DMS153 (cell line): Measurements from ENCODE around the gene MEIOSIN.
"Not testable (repeated sequence)": the region's sequence is repeated elsewhere in the genome, so short reads cannot be mapped to it uniquely, and the experiment has no call there.

Source experiments
- DNase-seq: peaks from one replicate; lab custom pipeline; 2025; lab: John Stamatoyannopoulos, UW

Gene MEIOSIN

GRCh38 chr19:45717983-45718650 is 15.1 kb upstream of the MEIOSIN start:
- no peak for DNase-seq

DNA sequence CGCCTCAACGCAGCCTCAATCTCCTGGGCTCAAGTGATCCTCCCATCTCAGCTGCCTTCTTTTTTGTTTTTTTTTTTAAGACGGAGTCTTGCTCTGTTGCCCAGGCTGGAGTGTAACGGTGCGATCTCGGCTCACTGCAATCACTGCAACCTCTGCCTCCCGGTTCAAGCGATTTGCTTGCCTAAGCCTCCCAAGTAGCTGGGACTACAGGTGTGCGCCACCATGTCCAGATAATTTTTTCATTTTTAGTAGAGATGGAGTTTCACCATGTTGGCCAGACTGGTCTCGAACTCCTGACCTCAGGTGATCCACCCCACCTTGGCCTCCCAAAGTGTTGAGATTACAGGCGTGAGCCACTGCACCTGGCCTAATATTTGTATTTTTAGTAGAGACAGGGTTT is 13.2 kb upstream of the MEIOSIN start:
- not testable (repeated sequence) for DNase-seq

- not testable (repeated sequence) for DNase-seq
These were observed 4.6 kb upstream of the MEIOSIN start for GRCh38 chr19:45728683-45729082.

DNA sequence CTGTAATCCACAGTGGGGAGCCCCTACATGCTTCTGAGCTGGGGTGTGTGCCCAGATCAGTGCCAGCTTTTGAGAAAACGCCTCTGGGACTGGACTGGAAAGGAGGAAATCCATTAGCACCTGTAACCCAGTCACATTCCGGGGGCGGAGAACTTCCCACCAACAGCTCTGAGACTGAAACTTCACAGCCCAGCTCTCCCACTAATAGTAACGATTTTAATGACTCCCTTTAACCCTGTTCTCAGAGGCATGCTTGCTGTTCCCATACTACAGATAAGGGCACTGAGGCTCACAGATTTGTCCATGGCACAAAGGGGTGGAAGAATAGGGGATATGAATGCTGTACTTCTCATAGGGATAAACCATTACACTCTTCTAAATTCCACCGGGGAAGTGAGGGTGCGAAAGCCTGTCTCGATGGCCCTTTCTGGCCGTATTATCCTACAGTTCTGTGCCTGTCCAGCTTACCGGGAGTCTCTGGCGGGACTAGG is 3.4 kb upstream of the MEIOSIN start:
- no peak for DNase-seq

DNA sequence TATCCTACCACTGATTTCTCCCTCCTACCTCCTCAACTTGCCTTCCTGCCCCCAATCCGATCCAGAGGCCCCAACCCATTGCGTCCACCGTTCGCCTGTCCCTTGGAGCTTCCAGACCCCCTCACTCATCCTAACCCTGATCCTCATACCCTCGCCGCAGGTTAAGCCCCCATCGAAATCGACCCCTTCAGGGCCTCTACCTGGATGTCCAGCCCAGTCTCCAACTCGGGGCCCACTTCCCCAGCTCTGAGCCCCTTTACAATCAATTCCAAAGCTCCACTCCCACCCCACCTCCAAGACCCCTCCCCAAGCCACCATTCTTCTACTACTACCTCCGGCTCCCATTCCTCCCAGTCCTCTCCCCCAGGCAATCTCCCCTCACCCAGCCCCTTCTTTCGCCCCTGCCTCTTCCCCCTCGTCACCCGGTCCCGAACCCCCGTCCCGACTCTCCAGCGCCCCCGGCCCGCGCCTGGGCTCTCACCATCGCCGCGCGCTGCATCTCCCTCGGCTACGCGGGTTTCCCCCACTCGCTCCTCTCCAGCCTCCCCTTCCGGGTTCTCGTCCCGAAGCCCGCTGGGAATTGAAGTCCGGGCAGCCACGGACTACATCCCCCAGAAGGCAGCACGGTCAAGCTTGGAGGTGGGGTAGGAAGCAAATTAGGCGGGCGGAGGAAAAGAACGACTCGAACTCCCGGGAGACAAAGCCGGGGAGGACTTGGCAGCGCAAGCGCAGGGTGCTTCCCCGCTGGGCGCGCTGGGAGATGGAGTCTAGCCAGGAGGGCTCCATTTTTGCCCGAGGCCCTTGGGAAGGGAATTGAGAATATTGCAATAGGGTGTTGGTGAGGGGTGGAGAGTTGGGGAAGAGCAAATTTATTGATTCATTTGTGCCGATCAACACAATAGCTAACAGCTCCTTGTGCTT is 2.6 kb upstream of the MEIOSIN start, which contains the start of gene FBXO46:
TSS of gene FBXO46 (minus strand) at position 529 of the 921 bp plus-strand sequence. CDS start 17,401 bp downstream, outside the sequence.
- peak; percentile 99 for DNase-seq

DNA sequence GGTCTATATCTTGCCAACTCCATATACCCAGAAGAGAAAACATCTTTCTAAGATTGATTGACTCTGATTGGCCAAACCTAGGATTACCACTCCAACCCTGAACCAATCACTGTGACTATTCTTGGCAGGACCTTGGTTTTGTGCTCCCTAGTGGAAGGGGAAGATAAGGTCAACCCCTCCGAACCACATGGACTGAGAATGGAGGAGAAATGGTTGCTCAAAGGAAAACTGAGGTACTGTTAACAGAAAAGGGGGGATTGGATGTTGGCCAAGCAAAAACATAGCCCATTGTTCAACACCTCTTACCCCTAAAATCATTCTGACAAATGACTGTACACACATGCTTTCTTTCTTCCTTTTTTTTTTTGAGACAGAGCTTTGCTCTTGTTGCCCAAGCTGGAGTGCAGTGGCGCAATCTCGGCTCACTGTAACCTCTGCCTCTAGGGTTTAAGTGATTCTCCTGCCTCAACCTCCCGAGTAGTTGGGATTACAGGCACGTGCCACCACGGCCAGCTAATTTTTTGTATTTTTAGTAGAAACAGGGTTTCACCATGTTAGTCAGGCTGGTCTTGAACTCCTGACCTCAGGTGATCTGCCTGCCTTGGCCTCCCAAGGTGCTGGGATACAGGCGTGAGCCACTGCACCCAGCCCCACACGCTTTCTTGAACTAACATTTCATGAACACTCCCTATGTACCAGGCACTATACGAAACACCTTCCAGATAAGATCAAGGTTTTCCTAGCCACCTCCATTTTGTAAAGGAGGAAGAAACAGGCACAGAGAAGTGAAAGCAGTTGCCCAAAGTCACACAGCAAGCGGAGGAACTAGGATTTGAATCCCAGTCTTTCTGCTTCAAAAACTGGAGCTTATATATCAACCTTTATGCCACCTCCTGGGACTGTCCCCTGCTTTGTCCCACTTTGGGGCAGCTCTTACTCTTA is 6.5 kb downstream of the MEIOSIN start:
- no peak for DNase-seq

DNA sequence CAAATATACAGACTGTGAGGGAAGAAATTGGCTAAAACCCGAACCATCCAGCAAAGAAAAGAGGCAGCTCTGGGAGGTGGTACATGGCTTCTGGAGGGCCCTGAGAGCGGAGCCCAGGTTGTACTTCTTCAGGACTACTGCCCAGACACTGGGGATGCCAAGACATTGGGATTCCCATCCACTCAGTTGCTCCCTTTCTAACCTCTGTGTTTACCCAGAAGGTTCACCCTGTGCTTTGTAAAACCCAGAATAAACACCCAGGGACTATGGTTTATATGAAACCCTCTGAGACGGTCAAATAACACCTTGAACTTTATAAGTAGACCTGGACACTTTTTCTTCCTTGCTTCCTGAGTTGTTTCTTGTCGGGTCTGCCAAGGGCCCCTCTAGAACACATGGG is 9.7 kb downstream of the MEIOSIN start:
- DNase-seq, result no peak

- DNase-seq, result no peak
These were observed 12.4 kb downstream of the MEIOSIN start for GRCh38 chr19:45745606-45746005.

DNA sequence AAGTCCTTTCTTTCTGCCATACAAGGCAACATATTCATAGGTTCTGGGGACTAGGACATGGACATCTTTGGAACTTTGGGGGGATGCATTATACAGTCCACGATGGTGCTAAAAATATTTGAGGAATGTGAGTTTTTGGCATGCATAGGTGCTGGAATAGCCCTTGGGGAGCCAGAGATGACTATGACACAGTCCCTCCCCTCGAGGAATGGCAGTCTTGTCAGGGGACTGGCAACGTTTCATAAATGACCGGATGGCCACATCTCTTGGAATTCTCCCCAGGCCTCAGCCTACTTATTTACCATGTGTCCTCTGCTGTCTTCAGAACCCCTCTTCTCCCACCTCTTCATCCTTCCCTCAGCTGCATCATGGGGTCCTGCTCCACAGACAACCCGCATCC is 13.6 kb downstream of the MEIOSIN start:
- no peak for DNase-seq

DNA sequence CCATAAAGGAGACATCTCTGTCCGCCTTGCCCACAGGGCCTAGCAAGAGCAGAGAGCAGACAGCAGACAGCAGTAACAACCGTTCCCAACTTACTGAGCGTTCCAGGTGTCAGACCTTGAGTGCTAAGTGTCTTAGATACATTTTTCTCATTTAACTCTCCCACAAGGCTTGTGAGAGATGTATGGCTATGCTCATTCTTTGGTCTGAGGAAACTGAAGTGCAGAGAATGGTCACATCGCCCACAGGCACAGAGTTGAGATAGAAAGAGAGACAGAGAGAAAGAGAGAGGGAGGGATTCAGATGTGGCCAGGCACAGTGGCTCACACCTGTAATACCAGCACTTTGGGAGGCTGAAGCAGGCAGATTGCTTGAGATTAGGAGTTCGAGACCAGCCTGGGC is 14.3 kb downstream of the MEIOSIN start:
- DNase-seq, result no peak

DNA sequence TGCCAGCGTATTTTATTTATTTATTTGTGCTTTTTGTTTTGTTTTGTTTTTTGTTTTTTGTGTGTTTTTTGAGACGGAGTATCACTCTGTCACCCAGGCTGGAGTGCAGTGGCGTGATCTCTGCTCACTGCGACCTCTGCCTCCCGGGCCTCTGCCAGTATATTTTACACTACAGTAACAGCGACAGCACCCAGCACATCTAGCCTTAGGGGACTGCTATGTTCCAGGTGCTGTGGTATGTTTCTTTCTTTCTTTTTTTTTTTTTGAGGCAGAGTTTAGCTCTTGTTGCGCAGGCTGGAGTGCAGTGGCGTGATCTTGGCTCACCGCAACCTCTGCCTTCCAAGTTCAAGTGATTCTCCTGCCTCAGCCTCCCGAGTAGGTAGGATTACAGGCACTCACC is 18.2 kb downstream of the MEIOSIN start:
- not testable (repeated sequence) for DNase-seq

- DNase-seq, result no peak
These were observed 19.4 kb downstream of the MEIOSIN start for GRCh38 chr19:45752639-45753038.

DNA sequence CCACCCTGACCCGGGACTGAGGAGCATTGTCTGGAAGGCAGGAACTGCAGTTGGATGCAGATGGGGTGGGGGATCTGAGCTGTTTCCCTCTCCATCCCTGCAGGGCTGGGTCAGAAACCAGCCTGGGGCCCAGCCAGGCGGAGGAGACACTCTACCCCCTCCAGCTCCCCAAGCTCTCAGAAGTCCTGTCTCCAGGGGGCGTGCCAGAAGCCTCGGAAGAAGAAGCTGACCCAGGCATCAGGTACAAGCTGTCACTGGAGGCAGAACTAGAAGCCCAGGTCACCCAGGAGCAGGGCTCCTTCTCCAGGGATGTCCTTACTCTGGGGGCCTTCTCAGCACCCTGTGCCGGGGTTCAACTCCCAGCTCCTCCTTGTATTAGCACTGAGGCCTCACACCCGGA is 20.3 kb downstream of the MEIOSIN start:
- no peak for DNase-seq

DNA sequence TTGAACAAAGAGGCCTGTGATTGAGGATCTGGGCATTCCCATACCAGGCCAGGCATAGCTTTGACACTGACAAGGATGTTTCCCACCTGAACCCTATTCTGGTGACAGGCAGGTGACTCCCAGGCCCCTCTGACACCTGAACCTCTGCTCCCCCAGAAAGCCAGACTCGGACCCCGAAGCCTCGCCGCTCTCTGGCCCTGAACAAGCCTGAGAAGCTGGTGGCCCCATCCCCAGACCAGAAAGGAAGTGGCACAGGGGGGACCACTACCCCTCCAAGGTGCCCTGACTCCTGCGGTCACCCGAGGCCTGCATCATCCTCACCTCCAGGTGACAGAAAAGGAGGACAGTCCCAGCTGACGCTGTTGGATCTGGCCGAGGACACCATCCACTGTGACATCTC is 21.1 kb downstream of the MEIOSIN start:
- no peak for DNase-seq

- no peak for DNase-seq
These were observed 24.5 kb downstream of the MEIOSIN start for GRCh38 chr19:45757695-45758094.

DNA sequence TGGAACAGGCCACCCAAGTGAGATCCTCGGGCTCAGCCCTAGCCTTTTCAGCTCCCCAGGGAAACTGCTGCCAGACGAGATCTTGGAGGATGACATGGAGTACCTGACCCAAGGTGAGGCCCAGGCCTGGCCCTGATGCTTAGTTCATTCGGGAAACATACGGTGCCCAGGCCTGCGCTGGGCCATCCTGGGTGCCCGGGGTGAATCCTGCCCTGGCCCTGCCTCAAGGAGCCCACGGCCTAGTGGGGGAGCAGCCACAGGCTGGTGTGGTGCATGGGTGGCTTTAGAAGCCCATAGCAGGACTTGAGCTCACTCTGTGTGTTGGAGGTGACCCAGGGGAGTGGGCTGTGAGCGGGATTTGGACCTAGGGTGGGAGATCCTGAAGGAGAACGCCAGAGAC is 25.7 kb downstream of the MEIOSIN start:
- DNase-seq, result no peak

DNA sequence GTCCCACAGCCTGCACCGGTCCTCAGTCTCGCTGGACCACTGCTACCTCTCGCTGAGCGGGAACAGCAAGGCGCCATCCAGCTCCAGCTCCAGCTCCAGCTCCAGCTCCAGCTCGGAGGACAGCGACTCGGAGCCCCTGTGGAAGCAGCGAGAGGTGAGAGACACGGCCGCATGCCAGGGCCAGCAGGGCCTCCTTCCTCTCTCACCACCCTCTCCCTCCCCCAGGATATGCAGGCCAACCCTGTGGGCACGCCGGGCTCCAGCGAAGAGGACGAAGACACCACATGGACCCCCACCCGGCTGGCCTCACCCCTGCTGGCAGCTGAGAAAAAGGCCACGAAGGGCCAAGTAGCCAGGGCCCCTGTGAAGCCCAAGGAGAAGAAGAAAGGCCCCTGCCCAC is 28.5 kb downstream of the MEIOSIN start:
- DNase-seq, result no peak

DNA sequence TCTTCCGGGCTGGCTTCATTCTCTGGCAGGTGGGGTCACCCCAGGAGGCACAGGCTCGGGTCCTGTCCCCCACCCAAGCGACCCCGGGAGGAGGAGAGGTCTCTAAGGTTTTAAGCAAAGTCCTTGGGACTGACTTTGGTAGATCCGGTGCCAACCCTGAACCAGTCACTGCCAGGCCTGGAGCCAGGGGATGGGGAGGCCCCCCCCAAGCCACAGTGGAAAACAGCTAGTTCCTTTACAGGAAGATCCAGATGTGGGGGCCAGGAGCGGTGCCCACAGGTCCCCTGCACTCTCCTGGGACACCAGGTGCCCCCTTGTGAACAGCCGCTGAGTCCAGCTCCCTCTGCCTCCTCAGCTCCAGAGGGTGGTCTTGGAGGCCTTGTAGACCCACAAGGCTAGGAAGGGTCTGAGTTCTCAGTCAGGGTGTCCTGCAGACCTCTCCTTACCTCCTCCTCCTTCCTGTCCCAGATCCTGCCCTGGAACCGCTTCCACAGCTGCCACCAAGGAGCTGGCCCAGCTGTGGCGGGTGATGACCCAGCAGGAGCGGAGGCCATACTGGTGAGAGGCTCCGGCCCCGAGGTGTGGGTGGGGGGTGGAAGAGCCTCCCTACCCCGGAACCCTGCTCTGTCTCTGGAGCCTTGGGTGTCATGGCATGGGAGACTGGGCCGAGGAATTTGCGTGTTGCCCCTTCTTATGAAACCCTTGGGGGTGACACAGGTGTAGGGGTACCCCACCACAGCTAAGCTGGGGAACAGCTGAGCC is 29.8 kb downstream of the MEIOSIN start:
- no peak for DNase-seq

DNA sequence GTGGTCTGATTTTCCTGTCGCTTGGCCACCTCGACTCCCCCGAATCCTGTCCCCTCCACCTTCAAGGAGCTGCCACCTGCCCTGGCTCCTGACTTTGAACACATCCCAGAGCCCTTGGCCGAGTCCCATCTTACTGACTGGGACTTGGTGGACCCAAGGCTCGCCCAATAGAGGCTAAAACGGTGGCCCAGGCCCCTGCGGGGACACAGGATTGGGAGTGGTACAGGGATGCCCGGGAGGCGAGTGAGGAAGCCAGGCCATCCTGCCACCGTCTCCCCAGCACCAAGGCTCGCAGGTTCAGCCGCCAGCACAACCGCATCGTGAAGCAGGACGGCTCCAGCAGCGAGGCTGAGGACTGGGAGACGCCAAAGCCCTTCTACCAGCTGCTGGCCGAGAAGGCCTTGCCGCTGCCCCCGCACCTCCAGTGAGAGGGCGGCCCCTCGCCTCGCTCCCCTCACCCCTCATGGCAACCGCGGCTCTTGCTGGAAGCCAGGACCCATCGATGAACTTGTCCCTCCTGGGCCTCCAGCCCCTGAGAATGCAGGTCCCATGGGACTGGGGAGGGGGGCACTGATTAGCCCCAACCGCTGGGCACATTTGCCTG is 30.6 kb downstream of the MEIOSIN start:
- no peak for DNase-seq

DNA sequence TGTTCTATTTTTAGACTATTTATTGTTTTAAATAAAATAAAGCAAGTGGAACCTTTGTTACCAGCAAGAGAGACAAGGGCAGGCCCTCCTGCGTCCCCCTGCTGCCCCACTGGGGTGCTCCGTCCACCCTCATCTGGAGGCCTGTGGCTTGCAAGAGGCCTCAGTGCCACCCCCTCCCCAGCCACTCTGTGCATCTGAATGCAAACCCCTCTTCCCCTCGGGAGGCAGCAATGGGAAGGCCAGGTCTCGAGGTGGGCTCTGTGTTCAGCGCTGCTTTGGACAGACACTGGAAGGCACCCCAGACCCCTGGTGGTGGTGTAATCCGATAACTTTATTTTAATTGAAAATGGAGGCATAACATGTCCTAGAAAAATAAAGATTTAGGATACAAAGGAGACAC is 31.2 kb downstream of the MEIOSIN start:
- DNase-seq, result no peak
